HG03378 (cell line): ENCODE data around the gene CRHR2.
"Not testable (repeated sequence)": the region's sequence is repeated elsewhere in the genome, so short reads cannot be mapped to it uniquely, and the experiment has no call there.

Experiments used
- ATAC-seq: cut with Tn5 transposase; IDR thresholded peaks from one replicate; pipeline ENCODE4 v1.9.1; 2021; ENCODE audit warnings: mild to moderate bottlenecking, moderate library complexity; ENCODE audit not compliant: unreplicated experiment

The CRHR2 gene

DNA sequence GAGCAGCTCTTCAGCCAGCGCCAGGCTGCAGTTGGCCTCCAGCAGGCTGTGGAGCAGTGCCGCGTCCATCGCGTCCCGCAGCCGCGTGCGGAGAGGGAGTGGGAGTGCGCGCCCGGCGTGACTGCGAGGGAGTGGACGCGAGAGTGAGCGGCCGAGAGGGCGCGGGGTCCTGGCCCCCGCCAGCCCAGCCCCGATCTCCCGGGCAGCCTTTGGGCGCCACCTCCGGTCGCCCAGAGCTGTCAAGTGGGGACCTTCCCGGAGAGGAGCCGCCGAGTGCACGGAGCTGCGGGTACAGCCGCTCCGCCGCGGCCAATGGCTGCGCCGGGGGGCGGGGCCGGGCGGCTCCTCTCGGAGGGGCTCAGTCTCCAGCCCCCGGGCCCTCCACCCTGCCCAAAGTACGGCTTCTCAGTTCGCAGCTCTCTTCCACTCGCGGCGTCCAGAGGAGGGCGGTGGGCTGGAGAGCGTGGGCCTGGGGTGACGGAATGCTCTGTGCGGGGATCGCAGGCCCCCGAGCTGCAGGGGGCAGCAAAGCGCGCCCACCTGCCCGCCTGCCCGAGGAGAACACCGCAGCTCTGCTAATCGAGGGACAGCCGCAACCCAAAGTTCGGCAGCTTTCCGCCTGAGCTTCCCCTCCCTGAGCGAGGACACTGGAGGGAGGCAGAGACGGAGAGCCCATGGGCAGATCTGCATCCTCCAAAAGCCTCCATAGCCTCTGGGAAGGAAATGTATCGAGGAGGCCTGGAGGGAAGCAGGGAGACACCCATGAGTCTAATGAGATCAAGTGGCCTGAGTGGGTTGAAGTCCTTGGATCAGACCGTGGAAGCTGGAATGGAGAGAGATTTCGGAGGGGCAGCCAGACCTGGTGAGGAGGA lies at the start of gene CRHR2:
TSS of gene CRHR2 (minus strand) at position 245 of the 872 bp plus-strand sequence. CDS start at position 69, 176 bp downstream.
- no peak for ATAC-seq

DNA sequence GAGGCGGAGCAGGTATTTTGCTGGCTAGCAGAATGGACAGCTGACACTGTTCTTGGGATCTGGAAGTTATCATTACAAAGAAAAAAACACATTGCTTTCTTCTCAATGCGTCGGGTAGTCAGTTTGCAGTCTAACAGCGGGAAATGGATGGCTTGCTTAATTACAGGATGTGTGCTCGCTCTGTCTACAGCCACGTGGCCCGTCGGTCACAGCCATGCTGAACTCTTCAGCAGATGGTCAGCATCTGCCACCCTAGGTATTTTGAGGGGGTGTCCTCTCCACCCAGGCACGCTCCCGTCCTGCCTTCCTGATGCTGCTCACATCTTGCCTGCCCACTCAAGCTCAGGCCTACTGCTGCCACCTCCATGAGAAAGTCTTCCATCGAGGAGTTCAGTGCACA lies 49.3 kb upstream of the CRHR2 start:
- no peak for ATAC-seq

GRCh38 chr7:30730996-30731395 lies 48.7 kb upstream of the CRHR2 start:
- no peak for ATAC-seq

DNA sequence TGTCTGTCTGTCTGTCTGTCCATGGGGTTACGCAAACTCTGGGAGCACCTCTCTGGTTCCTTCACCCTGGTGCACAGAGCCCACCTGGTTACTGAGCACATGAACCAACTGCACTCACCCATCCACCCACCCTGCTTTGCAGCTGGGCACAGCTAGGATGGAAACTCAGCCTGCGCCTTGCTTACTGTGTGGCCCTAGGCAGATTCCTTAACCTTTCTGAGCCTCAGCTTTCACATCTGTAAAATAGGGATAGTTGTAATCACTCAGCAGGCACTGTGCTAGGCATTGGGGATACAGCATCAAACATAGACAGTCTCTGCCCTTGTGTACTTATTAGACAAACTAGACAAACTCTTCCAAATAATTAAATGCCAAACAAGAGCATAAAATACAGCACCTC lies 47.8 kb upstream of the CRHR2 start:
- no peak for ATAC-seq

- no peak for ATAC-seq
Observed at GRCh38 chr7:30729642-30730041, 47.4 kb upstream of the CRHR2 start.

DNA sequence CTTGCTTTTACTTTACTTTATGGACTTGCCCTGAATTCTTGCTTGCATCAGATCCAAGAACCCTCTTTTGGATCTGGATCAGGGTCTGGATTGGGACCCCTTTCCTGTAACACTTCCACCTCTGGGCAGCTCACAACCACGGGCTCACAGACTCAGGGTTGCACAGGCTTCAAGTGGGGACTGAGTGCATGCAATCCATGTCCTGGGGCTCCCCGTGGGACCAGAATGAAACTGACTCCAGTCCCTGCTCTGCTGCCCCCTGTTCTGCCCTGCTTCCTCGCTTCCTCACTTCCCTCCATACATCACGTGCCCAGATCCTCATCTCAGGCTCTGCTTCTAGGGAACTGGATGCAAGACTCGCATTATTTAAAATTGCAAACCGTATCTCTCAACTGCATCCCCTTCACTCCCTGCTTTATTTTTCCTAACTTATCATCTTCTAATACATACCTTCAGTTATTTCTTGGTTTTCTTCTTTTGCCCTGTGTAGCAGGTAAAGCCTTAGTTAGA lies 46.4 kb upstream of the CRHR2 start:
- no peak for ATAC-seq

DNA sequence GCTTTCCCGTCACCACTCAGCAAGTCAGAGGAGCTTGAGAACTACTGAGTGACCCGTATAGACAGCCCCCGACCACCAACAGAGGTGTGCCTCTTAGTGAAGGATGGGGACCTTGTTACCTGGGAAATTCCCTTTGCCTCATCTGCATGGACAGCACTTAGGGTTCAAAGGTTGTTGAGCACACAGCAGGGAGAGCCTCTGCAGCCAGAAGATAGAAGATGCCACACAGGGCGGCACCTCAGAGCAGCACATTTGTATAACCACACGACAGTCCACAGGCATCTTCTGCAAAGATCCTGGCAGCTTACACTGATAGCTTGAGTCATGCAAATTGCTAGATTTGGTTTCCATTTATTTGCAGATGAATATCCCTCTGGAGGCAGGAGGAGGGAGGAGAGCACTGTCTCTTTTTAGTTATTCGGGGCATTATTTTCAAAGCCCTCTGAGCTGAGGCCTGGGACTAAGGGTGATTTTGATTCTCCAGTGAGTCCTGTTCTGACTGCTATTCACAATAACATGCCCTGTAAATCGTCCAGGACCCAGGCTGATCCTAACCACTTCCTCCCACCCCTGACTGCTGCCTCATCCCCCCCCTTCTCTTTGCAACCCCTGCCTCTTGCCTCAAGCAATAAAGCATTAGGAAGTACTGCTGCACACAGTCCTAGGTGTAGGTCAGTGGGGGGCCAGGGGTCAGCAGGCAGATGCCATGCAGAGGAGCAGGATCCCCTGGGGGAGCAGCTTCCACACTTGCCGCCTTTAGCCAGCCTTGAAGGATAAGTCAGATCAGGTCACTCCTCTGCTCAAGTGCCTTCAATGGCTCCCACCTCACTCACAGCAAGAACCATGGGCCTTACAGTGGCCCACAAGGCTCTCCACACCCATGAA lies 45.0 kb upstream of the CRHR2 start:
- ATAC-seq: no peak

- no peak for ATAC-seq
Observed at GRCh38 chr7:30726296-30727006, 44.2 kb upstream of the CRHR2 start.

DNA sequence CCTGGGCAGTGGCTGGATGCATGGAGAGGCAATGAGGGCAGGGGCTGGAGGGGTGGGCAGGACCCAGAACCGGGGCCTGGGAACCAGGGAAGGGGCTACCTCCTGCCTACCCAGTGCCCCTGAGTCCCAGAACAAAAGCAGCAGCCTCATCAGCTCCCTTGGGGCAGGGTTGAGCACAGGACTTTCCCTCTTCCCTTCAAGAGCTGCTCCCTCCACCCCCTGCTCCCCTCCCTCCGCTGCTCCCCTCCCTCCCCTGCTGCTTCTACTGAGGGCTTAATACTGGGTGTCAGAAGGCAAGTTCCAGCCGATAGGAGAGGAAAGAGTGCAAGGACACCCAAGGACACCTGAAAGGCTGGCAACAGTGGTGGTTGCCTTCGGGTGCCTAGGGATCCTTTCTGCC lies 41.5 kb upstream of the CRHR2 start:
- no peak for ATAC-seq

GRCh38 chr7:30722671-30723070 lies 40.4 kb upstream of the CRHR2 start:
- no peak for ATAC-seq

GRCh38 chr7:30722187-30722586 lies 39.9 kb upstream of the CRHR2 start:
- no peak for ATAC-seq

DNA sequence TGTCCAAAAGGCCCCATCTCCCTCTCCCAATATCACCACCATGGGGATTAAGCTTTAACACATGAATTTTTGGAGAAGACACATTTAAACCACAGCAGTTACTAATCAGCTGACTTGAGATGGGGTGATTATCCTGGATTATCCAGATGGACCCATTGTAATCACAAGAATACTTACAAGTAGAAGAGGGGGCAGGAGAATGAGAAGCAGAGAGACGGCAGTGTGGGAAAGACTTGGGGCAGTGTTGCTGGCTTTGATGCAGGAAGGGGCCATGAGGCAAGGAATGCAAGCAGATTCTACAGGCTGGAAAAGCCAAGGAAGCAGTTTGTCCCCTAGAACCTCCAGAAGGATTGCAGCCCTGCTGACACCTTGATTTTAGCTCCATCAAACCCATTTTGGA lies 39.0 kb upstream of the CRHR2 start:
- ATAC-seq: no peak

- ATAC-seq: not testable (repeated sequence)
Observed at GRCh38 chr7:30719434-30719833, 37.2 kb upstream of the CRHR2 start.

- ATAC-seq: no peak
Observed at GRCh38 chr7:30717181-30717580, 34.9 kb upstream of the CRHR2 start.

GRCh38 chr7:30714129-30714528 lies 31.9 kb upstream of the CRHR2 start:
- ATAC-seq: no peak

- ATAC-seq: no peak
Observed at GRCh38 chr7:30713392-30713791, 31.1 kb upstream of the CRHR2 start.

DNA sequence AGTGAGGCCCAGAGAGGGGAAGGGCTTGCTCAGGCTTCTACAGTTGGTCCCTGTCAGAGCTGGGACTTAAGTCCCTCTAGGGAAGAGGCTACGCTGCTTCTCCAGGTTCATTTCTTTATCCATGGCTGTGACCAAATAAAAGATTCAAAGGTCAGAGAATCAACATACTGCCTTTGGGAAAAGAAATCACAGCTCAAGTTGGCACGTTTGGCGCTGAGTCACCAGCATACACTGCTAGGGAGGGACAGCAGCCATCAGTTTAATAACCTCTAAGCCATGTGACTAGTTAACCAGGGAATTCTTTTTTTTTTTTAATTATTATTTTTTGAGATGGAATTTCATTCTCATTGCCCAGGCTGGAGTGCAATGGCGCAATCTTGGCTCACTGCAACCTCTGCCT lies 28.4 kb upstream of the CRHR2 start:
- ATAC-seq: no peak

DNA sequence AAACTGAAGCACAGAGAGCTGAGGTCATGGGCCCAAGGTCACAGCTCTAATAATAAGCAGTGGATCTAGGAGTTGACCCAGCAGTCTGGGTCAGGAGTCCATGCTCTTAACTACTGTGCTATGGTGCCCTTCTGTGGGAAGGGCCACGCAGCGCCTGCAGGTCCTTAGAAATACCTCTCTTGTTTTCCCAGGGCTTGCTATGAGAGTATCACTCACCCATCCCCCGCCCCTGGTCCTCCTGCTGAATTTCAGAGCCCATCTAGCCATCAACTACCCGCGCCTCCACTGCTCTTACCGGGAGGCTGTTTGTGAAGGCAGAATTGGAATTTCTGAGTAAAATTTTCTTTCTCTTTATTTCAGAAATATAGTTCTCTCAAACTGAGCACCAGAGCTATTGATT lies 27.3 kb upstream of the CRHR2 start:
- ATAC-seq: no peak

DNA sequence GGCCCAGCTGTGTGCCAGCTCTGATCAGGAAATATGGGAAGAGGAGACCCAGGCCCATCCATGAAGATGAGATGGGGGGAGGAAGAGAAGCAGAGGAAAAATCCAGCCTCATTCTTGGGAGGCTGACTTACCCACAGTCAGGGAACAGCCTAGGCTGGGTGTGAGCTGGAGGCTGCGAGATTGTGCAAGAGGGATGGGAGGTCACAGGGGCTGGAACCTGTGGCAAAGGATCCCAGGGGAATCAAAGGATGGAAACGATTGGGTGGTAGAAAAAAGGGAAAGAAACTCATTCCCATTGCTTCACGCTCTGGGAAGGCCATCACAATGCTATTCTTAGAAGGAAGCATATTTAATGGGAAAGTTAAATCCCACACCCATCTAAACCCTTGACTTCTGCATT lies 26.7 kb upstream of the CRHR2 start:
- no peak for ATAC-seq

DNA sequence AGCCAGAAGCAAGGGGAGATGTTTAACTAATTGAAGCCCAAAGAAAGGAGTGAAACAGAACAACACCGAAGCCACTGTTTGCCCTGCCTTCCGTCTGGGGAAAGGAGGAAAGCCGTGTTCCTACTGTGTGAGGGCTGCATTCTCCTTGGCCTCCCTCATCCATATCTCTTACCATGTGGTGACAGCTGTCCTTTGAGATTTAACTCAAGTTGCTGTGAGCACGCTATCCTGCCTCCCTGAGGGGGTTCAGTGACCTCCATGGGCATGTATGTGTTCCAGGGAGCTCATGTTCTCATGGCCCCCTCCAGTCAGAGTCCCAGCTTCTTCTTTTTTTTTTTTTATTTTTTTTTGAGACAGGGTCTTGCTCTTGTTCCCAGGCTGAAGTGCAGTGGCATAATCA lies 26.2 kb upstream of the CRHR2 start:
- ATAC-seq: no peak
